Measurements from ENCODE around the gene PIK3R4. TPM values are rescaled to one million over a fixed set of nuclear protein-coding genes. Genes with fewer than 3 reads are reported as not detected.

PIK3R4 gene
- polyA plus RNA-seq, 1 of the 3 experiments (the other 2 are of a cell fraction) = 27.2 TPM

DNA sequence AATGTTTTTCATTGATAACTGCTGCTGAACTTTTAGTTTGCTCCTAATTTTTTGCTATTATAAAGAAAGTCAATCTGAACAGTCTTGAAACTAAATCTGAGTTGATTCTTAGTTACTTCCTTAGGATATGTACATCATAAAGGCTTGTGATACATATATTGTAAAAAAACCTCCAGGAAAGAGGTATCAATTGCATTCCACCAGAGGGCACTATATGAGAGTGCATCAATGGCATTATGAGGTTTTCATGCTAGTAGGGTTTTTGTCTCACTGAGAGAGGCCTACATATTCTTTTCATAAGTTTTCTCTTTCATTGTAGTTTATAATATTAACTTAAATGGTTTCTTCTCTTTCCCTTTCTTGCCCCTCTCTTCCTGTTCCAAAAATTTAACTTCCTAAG lies 46.9 kb downstream of the PIK3R4 start:
- no peaks in the 10 kb centered on the region for H3K79me2 ChIP-seq (ENCODE audit: insufficient read depth)
- no peaks in the 10 kb centered on the region for H3K9me3 ChIP-seq
- POLR2A ChIA-PET = no interaction called here
- no peaks in the 10 kb centered on the region for H4K20me1 ChIP-seq (ENCODE audit: insufficient read depth)
- no peaks in the 10 kb centered on the region for H3K9me2 ChIP-seq
- H3K4me2 ChIP-seq = no peak overlapping the region
- H3K4me3 ChIP-seq (ENCODE audit: low read depth in 2 of 2, low read length in 1 of 2) = no peak overlapping the region
- no peak for DNase-seq
- H3K4me1 ChIP-seq (ENCODE audit: control insufficient read depth in 1 of 2, insufficient read depth in 2 of 2, low read depth in 1 of 2, low read length in 1 of 2) = no peaks in the 10 kb centered on the region
- TF ChIP-seq POLR2AphosphoS5 (IDR thresholded peaks at IDR 0.05; ENCODE audit: low read depth, low read length) (no peak), FOXM1 (IDR thresholded peaks at IDR 0.05; ENCODE audit: low read depth) (no peak), YY1 (IDR thresholded peaks at IDR 0.05; ENCODE audit: low read depth) (no peak), SIN3A (IDR thresholded peaks at IDR 0.05; ENCODE audit: borderline replicate concordance, low read depth, low read length) (no peak), PBX3 (IDR thresholded peaks at IDR 0.05) (no peak), MEF2A (IDR thresholded peaks at IDR 0.05; ENCODE audit: borderline replicate concordance, low read depth) (no peak), SMC3 (IDR thresholded peaks at IDR 0.05; ENCODE audit: low read depth, low read length) (no peak), RFX5 (IDR thresholded peaks at IDR 0.05; ENCODE audit: low read length) (no peak), TAF1 (IDR thresholded peaks at IDR 0.05; ENCODE audit: borderline replicate concordance, low read depth, low read length) (no peak), RAD21 (IDR thresholded peaks at IDR 0.05; ENCODE audit: low read length) (peak; percentile 42)
- TF ChIP-seq, protein P1, sequence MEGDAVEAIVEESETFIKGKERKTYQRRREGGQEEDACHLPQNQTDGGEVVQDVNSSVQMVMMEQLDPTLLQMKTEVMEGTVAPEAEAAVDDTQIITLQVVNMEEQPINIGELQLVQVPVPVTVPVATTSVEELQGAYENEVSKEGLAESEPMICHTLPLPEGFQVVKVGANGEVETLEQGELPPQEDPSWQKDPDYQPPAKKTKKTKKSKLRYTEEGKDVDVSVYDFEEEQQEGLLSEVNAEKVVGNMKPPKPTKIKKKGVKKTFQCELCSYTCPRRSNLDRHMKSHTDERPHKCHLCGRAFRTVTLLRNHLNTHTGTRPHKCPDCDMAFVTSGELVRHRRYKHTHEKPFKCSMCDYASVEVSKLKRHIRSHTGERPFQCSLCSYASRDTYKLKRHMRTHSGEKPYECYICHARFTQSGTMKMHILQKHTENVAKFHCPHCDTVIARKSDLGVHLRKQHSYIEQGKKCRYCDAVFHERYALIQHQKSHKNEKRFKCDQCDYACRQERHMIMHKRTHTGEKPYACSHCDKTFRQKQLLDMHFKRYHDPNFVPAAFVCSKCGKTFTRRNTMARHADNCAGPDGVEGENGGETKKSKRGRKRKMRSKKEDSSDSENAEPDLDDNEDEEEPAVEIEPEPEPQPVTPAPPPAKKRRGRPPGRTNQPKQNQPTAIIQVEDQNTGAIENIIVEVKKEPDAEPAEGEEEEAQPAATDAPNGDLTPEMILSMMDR (IDR thresholded peaks at IDR 0.05) = peak; percentile 46
- TF ChIP-seq, protein P2, sequence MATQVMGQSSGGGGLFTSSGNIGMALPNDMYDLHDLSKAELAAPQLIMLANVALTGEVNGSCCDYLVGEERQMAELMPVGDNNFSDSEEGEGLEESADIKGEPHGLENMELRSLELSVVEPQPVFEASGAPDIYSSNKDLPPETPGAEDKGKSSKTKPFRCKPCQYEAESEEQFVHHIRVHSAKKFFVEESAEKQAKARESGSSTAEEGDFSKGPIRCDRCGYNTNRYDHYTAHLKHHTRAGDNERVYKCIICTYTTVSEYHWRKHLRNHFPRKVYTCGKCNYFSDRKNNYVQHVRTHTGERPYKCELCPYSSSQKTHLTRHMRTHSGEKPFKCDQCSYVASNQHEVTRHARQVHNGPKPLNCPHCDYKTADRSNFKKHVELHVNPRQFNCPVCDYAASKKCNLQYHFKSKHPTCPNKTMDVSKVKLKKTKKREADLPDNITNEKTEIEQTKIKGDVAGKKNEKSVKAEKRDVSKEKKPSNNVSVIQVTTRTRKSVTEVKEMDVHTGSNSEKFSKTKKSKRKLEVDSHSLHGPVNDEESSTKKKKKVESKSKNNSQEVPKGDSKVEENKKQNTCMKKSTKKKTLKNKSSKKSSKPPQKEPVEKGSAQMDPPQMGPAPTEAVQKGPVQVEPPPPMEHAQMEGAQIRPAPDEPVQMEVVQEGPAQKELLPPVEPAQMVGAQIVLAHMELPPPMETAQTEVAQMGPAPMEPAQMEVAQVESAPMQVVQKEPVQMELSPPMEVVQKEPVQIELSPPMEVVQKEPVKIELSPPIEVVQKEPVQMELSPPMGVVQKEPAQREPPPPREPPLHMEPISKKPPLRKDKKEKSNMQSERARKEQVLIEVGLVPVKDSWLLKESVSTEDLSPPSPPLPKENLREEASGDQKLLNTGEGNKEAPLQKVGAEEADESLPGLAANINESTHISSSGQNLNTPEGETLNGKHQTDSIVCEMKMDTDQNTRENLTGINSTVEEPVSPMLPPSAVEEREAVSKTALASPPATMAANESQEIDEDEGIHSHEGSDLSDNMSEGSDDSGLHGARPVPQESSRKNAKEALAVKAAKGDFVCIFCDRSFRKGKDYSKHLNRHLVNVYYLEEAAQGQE (IDR thresholded peaks at IDR 0.05; ENCODE audit: low read depth, low read length) = no peak
- H3K27ac ChIP-seq (ENCODE audit: low read depth in 2 of 2, low read length in 1 of 2) = no peak overlapping the region
- peaks cover 64 to 67% of the 10 kb centered on the region in 2 experiments for H3K36me3 ChIP-seq (replicated peaks in 1 of 2; ENCODE audit: control insufficient read depth in 1 of 2, insufficient read depth in 2 of 2, low read length in 1 of 2)
- H3K27me3 ChIP-seq (ENCODE audit: insufficient read depth) = no peaks in the 10 kb centered on the region
- H3K9ac ChIP-seq = no peak overlapping the region
- H3F3A ChIP-seq (replicated peaks; ENCODE audit: insufficient read depth) = no peaks in the 10 kb centered on the region
- CTCF ChIA-PET = interaction anchor here (0.9 to 1.2 kb wide), 4 partner anchors 9 to 59 kb away, joined by 4 read pairs; no protein-coding TSS in a partner anchor
- no peak overlapping the region for H2AFZ ChIP-seq (ENCODE audit: low read depth)
